CD14-positive monocyte (primary cell): ENCODE measurements around the gene MRPL24. TPM values are rescaled to one million over a fixed set of nuclear protein-coding genes. Genes with fewer than 3 reads are reported as not detected.

Source experiments
- DNase-seq, 3 donors: peaks; one replicate each; pipeline ENCODE4 v3.0.0-alpha.2; 2011 to 2022
- H2AFZ ChIP-seq: 2 replicates; pipeline ENCODE4 v1.6.0; 2012; ENCODE audit warnings: mild to moderate bottlenecking, low read depth, low read length, inconsistent platforms; ENCODE audit not compliant: insufficient read depth, poor library complexity, severe bottlenecking
- H3K27ac ChIP-seq, 2 donors: 1 replicate in 1 of 2; 2 replicates in 1 of 2; pipeline ENCODE4 v1.5.1; 2012 to 2013; ENCODE audit warnings: low read length in 2 of 2, control low read depth in 1 of 2, inconsistent platforms in 1 of 2, low read depth in 1 of 2, mild to moderate bottlenecking in 1 of 2
- H3K27me3 ChIP-seq, 2 donors: one replicate each; pipeline versions ENCODE4 v1.6.0 to v1.6.1; 2011 to 2013; ENCODE audit warnings: low read length in 2 of 2; ENCODE audit not compliant: control insufficient read depth in 2 of 2, insufficient read depth in 2 of 2
- H3K36me3 ChIP-seq, 2 donors: replicated peaks in 1 of 2; 1 replicate in 1 of 2; 2 replicates in 1 of 2; pipeline versions ENCODE4 v1.5.1 to v1.6.1; 2012 to 2013; ENCODE audit warnings: low read length in 2 of 2, control low read depth in 1 of 2, inconsistent platforms in 1 of 2, mild to moderate bottlenecking in 1 of 2; ENCODE audit not compliant: insufficient read depth in 2 of 2, control insufficient read depth in 1 of 2
- H3K4me1 ChIP-seq, 2 donors: 1 replicate in 1 of 2; 2 replicates in 1 of 2; pipeline versions ENCODE4 v1.5.1 to v1.6.1; 2012 to 2013; ENCODE audit warnings: low read length in 2 of 2, control low read depth in 1 of 2, inconsistent platforms in 1 of 2, mild to moderate bottlenecking in 1 of 2, moderate library complexity in 1 of 2; ENCODE audit not compliant: insufficient read depth in 2 of 2, control insufficient read depth in 1 of 2
- H3K4me2 ChIP-seq: replicated peaks from 2 replicates; pipeline ENCODE3; 2012; ENCODE audit warnings: low read length, moderate library complexity, mild to moderate bottlenecking; ENCODE audit not compliant: poor library complexity, severe bottlenecking; ENCODE audit errors: extremely low read depth
- H3K4me3 ChIP-seq, 3 experiments: fragments of 200-600 bp in 1 of 3; sonication (generic) in 1 of 3; replicated peaks in 1 of 3; 1 replicate in 2 of 3; 2 replicates in 1 of 3; pipeline ENCODE4 v1.5.1; 2011 to 2013; ENCODE audit warnings: low read length in 3 of 3, mild to moderate bottlenecking in 3 of 3, control low read depth in 2 of 3, low read depth in 2 of 3, inconsistent platforms in 1 of 3, moderate library complexity in 1 of 3
- H3K79me2 ChIP-seq: 2 replicates; pipeline ENCODE4 v1.6.0; 2012; ENCODE audit warnings: mild to moderate bottlenecking, control low read depth, inconsistent platforms, low read length, moderate library complexity; ENCODE audit not compliant: insufficient read depth
- H3K9ac ChIP-seq: 2 replicates; pipeline ENCODE4 v1.6.0; 2017; ENCODE audit warnings: low read length, mild to moderate bottlenecking; ENCODE audit not compliant: insufficient read depth, poor library complexity, severe bottlenecking
- H3K9me3 ChIP-seq, 2 donors: replicated peaks in 1 of 2; 1 replicate in 1 of 2; 2 replicates in 1 of 2; pipeline versions ENCODE4 v1.5.1 to v1.6.1; 2012 to 2013; ENCODE audit warnings: low read length in 2 of 2, control low read depth in 1 of 2; ENCODE audit not compliant: control insufficient read depth in 1 of 2, insufficient read depth in 1 of 2
- H4K20me1 ChIP-seq: 2 replicates; pipeline ENCODE4 v1.6.0; 2012; ENCODE audit warnings: mild to moderate bottlenecking, low read length, control low read depth, moderate library complexity; ENCODE audit not compliant: insufficient read depth
- H3K27ac Mint-ChIP-seq, 7 donors: one replicate each; pipeline ENCODE4 v1.8.0; 2020; ENCODE audit warnings: mild to moderate bottlenecking in 7 of 7, mixed read lengths in 7 of 7, moderate library complexity in 6 of 7, inconsistent platforms in 2 of 7
- H3K27me3 Mint-ChIP-seq, 3 donors: one replicate each; pipeline ENCODE4 v1.8.0; 2021 to 2022; ENCODE audit warnings: low read depth in 3 of 3, mild to moderate bottlenecking in 3 of 3, mixed read lengths in 3 of 3, moderate library complexity in 3 of 3, inconsistent platforms in 1 of 3
- H3K36me3 Mint-ChIP-seq, 2 donors: one replicate each; pipeline ENCODE4 v1.8.0; 2020; ENCODE audit warnings: mixed read lengths in 2 of 2, inconsistent platforms in 1 of 2, mild to moderate bottlenecking in 1 of 2
- H3K4me1 Mint-ChIP-seq: one replicate; pipeline ENCODE4 v1.8.0; 2020; ENCODE audit warnings: mild to moderate bottlenecking, mixed read lengths
- H3K4me3 Mint-ChIP-seq, 2 donors: one replicate each; pipeline ENCODE4 v1.8.0; 2020; ENCODE audit warnings: mild to moderate bottlenecking in 2 of 2, mixed read lengths in 2 of 2, moderate library complexity in 1 of 2
- H3K9me3 Mint-ChIP-seq, 7 donors: one replicate each; pipeline ENCODE4 v1.8.0; 2020 to 2022; ENCODE audit warnings: mixed read lengths in 7 of 7, mild to moderate bottlenecking in 6 of 7, moderate library complexity in 6 of 7, inconsistent platforms in 2 of 7
- CTCF ChIP-seq: fragments of 200-600 bp; IDR thresholded peaks from one replicate; pipeline ENCODE4 v1.8.0; 2022; ENCODE audit warnings: antibody characterized with exemption, mild to moderate bottlenecking
- WGBS: methylation state at CpG from one replicate; pipeline ENCODE4 v1.1.5; 2013; ENCODE audit warnings: missing lambda C conversion rate; ENCODE audit not compliant: insufficient coverage; 5-methylcytosine and 5-hydroxymethylcytosine counted together
- intact Hi-C, 2 donors: fragments of 100-400 bp; cut with micrococcal nuclease; formaldehyde crosslinking; loops; one replicate each; pipeline versions ENCODE4 v1.15.0 to v1.15.1; 2023
- polyA plus RNA-seq, 3 donors: library from polyadenylated mRNA; depleted of rRNA in 1 of 3; unstranded in 2 of 3; stranded (reverse) in 1 of 3; fragments of 300-500 nt in 2 of 3; fragments of >200 nt in 1 of 3; fragmentation: Illumina TruSeq in 2 of 3; gene quantifications; 1 replicate in 2 of 3; 2 replicates in 1 of 3; pipeline ENCODE4 v1.2.3, GENCODE V29; 2012 to 2021

Gene MRPL24
- polyA plus RNA-seq, 3 donors: 28.7 to 47.0 (median 38.4) TPM

DNA sequence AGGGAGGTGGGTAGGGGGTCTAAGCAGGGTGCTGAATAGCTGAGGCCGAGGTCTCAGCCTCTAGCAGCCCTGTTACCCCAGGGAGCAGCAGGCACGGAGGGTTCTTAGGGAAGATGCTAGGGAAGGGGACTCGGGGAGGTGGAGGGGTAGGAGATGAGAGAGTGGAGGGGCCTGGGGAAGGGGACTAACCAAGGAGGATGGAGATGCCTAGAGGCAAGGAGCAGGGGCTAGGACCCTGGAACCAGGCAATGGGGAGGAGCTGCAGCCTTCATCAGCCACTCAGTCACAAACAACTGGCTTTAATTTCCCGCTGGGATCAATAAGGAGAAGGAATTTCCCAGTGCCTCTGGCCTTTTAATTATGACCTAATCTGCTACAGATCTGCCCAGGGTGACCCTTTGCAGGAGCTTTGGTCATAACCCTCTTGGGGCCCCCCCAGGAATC lies 32.6 kb downstream of the MRPL24 start:
- Mint-ChIP-seq H3K36me3 (peaks cover 10 to 16% of the 10 kb centered on the region in 2 donors), H3K4me1 (peaks cover 28% of the 10 kb centered on the region), H3K27ac (peak overlapping the region in 1 of 7 donors; percentile 10), H3K9me3 (peaks cover 0 to 25% (median 10%) of the 10 kb centered on the region in 7 donors), H3K4me3 (peak overlapping the region in 1 of 2 donors; percentile 20), H3K27me3 (peaks cover 51 to 64% (median 57%) of the 10 kb centered on the region in 3 donors)
- peaks cover 0 to 15% of the 10 kb centered on the region in 2 donors for H3K9me3 ChIP-seq
- peaks cover 6% of the 10 kb centered on the region for H4K20me1 ChIP-seq
- H3K4me1 ChIP-seq: peaks cover 20 to 22% of the 10 kb centered on the region in 2 donors
- no peak for TF ChIP-seq CTCF
- WGBS: 51% methylated on average over 2 of the region's 4 CpGs
- peaks cover 40 to 54% of the 10 kb centered on the region in 2 donors for H3K27me3 ChIP-seq
- H2AFZ ChIP-seq: no peak overlapping the region
- no peak overlapping the region for H3K9ac ChIP-seq
- H3K36me3 ChIP-seq: no peaks in the 10 kb centered on the region
- H3K4me2 ChIP-seq: no peak overlapping the region
- no peak overlapping the region for H3K27ac ChIP-seq
- no peaks in the 10 kb centered on the region for H3K79me2 ChIP-seq
- intact Hi-C loops: no loop called here
- no peak overlapping the region for H3K4me3 ChIP-seq
- no peak for DNase-seq

- Histone ChIP-seq H2AFZ (no peak overlapping the region), H3K36me3 (no peaks in the 10 kb centered on the region), H3K4me2 (no peak overlapping the region), H3K4me3 (no peak overlapping the region), H3K79me2 (no peaks in the 10 kb centered on the region), H3K9ac (no peak overlapping the region), H4K20me1 (peaks cover 5% of the 10 kb centered on the region), H3K9me3 (peaks cover 0 to 15% of the 10 kb centered on the region in 2 donors), H3K4me1 (peaks cover 20 to 22% of the 10 kb centered on the region in 2 donors), H3K27me3 (peaks cover 44 to 60% of the 10 kb centered on the region in 2 donors), H3K27ac (no peak overlapping the region)
- Mint-ChIP-seq H3K4me1 (peaks cover 28% of the 10 kb centered on the region), H3K27ac (no peak overlapping the region), H3K36me3 (peaks cover 8 to 13% of the 10 kb centered on the region in 2 donors), H3K27me3 (peaks cover 56 to 71% (median 63%) of the 10 kb centered on the region in 3 donors), H3K4me3 (no peak overlapping the region), H3K9me3 (peaks cover 0 to 25% (median 10%) of the 10 kb centered on the region in 7 donors)
- intact Hi-C loops: no loop called here
- DNase-seq: no peak
- no peak for TF ChIP-seq CTCF
- WGBS: no CpG with 5 or more reads among the region's 8 CpGs
Measured at GRCh38 chr1:156707417-156708217, 33.3 kb downstream of the MRPL24 start.
